Stomach (tissue), 9 donors: ENCODE data around the gene SPTLC1. TPM values are rescaled to one million over a fixed set of nuclear protein-coding genes. Genes with fewer than 3 reads are reported as not detected.
A peak's percentile ranks its signal among the peaks of the same experiment; 100 is the strongest.
"Not testable (repeated sequence)": the region's sequence is repeated elsewhere in the genome, so short reads cannot be mapped to it uniquely, and the experiment has no call there.

Source experiments
- DNase-seq, 2 donors: peaks; one replicate each; pipeline versions ENCODE4 v3.0.0 to v3.0.0-alpha.2; 2013 to 2019
- H3K27ac ChIP-seq, 5 donors: fragments of 200-600 bp in 4 of 5; sonication (generic) in 4 of 5; one replicate each; pipeline ENCODE4 v1.5.1; 2013 to 2019; ENCODE audit warnings: mild to moderate bottlenecking in 1 of 5, moderate library complexity in 1 of 5
- H3K27me3 ChIP-seq, 3 donors: fragments of 200-600 bp; sonication (generic); one replicate each; pipeline ENCODE4 v1.5.1; 2017 to 2019; ENCODE audit warnings: mixed run types in 1 of 3
- H3K36me3 ChIP-seq, 4 donors: fragments of 200-600 bp; sonication (generic); 1 replicate in 3 of 4; 2 replicates in 1 of 4; pipeline ENCODE4 v1.5.1; 2016 to 2019
- H3K4me1 ChIP-seq, 4 donors: fragments of 200-600 bp; sonication (generic); one replicate each; pipeline ENCODE4 v1.5.1; 2016 to 2019
- H3K4me3 ChIP-seq, 4 donors: fragments of 200-600 bp; sonication (generic) in 3 of 4; one replicate each; pipeline ENCODE4 v1.5.1; 2016 to 2019; ENCODE audit warnings: mild to moderate bottlenecking in 1 of 4
- H3K9me3 ChIP-seq, 4 donors: fragments of 200-600 bp; sonication (generic); one replicate each; pipeline ENCODE4 v1.5.1; 2016 to 2019
- CTCF ChIP-seq, 7 experiments: fragments of 450-650 bp in 4 of 7; fragments of 200-600 bp in 3 of 7; sonication (generic) in 3 of 7; IDR thresholded peaks; one replicate each; pipeline ENCODE4 v1.5.1; 2016 to 2019; ENCODE audit warnings: antibody characterized with exemption in 7 of 7, control low read depth in 2 of 7, mild to moderate bottlenecking in 1 of 7
- EP300 ChIP-seq: sonication (generic); formaldehyde crosslinking; IDR thresholded peaks from one replicate; pipeline ENCODE4 v1.6.1; 2017; ENCODE audit warnings: antibody characterized with exemption
- POLR2A ChIP-seq, 4 donors: fragments of 450-650 bp; IDR thresholded peaks; one replicate each; pipeline ENCODE4 v1.6.1; 2016; ENCODE audit warnings: antibody characterized with exemption in 4 of 4, control low read depth in 2 of 4, mild to moderate bottlenecking in 1 of 4, moderate library complexity in 1 of 4
- POLR2AphosphoS5 ChIP-seq, 3 donors: sonication (generic); formaldehyde crosslinking; IDR thresholded peaks; one replicate each; pipeline ENCODE4 v1.6.1; 2016; ENCODE audit warnings: antibody characterized with exemption in 3 of 3
- WGBS, 5 donors: extraction: QIAGEN DNeasy Blood & Tissue Kit in 3 of 5; methylation state at CpG; one replicate each; pipeline versions ENCODE4 v1.1.5 to v1.1.7; 2013 to 2018; 5-methylcytosine and 5-hydroxymethylcytosine counted together
- intact Hi-C: fragments of 100-400 bp; cut with DNase I; formaldehyde crosslinking; loops from one replicate; pipeline ENCODE4 v1.15.1; 2023; ENCODE audit warnings: low total_unique reads
- polyA plus RNA-seq, 3 donors: library from polyadenylated mRNA; stranded (reverse); fragments of 200-250 nt; gene quantifications; one replicate each; pipeline ENCODE4 v1.2.3, GENCODE V29; 2013
- total RNA-seq, 5 donors: library from RNA; depleted of rRNA; stranded (reverse); fragments of >200 nt; gene quantifications; one replicate each; pipeline versions ENCODE4 v1.1.0 to v1.2.3, GENCODE V29; 2014 to 2016
- donor health status: healthy with polysubstance abuse.
- donor health status: Bipolar disorder and iron deficiency.
- donor health status: healthy.

Gene SPTLC1
- total and polyA plus RNA-seq, 8 donors: 14.4 to 157 (median 49.2) TPM

- Histone ChIP-seq H3K27ac (peak overlapping the region in 1 of 5 donors; percentile 32), H3K9me3 (no peaks in the 10 kb centered on the region), H3K36me3 (no peaks in the 10 kb centered on the region), H3K4me3 (no peak overlapping the region), H3K4me1 (peaks cover 0 to 6% (median 3%) of the 10 kb centered on the region in 4 donors), H3K27me3 (no peaks in the 10 kb centered on the region)
- WGBS, 5 donors: 55 to 76% (median 63%) methylated on average over 4 of the region's 4 CpGs
- no peak for TF ChIP-seq POLR2AphosphoS5 (IDR thresholded peaks at IDR 0.05)
- TF ChIP-seq POLR2A (IDR thresholded peaks at IDR 0.05): no peak
- no peak for TF ChIP-seq CTCF (IDR thresholded peaks at IDR 0.05)
- TF ChIP-seq EP300: no peak
- DNase-seq: no peak
- intact Hi-C loops: no loop called here
Observed at GRCh38 chr9:92119586-92119985, 4.4 kb upstream of the SPTLC1 start.

DNA sequence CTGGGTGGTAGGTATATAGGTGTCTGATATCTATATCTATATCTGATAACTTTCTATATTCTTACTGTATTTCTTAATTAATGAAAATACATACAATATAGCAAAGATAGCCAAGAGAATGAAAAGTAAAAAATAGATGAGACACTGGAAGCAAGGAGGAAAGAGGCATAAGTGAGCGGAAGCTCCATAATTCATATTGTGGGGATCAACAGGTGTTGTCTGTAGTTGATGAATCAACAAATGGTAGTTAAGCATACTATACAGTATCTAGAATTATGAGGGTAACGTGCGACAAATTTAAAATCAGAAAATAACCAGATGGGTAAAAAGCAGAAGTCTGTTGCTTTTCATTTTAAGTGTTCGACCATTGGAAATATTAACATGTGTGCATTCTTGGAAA, 7.1 kb downstream of the SPTLC1 start:
- Histone ChIP-seq H3K4me1 (peaks cover 0 to 17% (median 8%) of the 10 kb centered on the region in 4 donors), H3K36me3 (peaks cover 0 to 52% (median 41%) of the 10 kb centered on the region in 4 donors), H3K9me3 (no peaks in the 10 kb centered on the region), H3K27ac (no peak overlapping the region), H3K27me3 (no peaks in the 10 kb centered on the region), H3K4me3 (no peak overlapping the region)
- intact Hi-C loops: no loop called here
- WGBS, 5 donors: 94 to 96% (median 95%) methylated on average over 4 of the region's 4 CpGs
- TF ChIP-seq EP300: no peak
- TF ChIP-seq POLR2A (IDR thresholded peaks at IDR 0.05): no peak
- TF ChIP-seq POLR2AphosphoS5 (IDR thresholded peaks at IDR 0.05): no peak
- TF ChIP-seq CTCF (IDR thresholded peaks at IDR 0.05): no peak
- no peak for DNase-seq

DNA sequence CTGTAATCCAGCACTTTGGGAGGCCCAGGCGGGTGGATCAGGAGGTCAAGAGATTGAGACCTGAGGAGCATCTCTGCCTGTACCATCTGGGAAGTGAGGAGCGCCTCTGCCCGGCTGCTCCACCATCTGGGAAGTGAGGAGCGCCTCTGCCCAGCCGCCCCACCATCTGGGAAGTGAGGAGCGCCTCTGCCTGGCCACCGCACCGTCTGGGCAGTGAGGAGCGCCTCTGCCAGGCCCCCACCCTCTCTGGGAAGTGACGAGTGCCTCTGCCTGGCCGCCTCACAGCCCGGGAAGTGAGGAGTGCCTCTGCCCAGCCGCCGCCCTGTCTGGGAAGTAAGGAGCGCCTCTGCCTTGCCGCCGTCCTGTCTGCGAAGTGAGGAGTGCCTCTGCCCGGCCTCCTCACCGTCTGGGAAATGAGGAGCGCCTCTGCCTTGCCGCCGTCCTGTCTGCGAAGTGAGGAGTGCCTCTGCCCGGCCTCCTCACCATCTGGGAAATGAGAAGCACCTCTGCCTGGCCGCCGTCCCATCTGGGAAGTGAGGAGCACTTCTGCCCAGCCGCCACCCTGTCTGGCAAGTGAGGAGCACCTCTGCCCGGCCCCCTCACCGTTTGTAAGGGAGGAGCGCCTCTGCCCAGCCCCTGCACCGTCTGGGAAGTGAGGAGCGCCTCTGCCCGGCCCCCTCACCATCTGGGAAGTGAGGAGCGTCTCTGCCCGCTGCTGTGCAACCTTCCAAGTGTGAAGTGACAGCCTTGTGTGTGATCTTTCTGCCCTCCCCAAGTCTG, 9.6 kb downstream of the SPTLC1 start:
- DNase-seq, H3K9me3 ChIP-seq, H3K27me3 ChIP-seq, H3K4me3 ChIP-seq, intact Hi-C loops, H3K27ac ChIP-seq, H3K4me1 ChIP-seq: not testable (repeated sequence)
- 89 to 98% (median 97%) methylated on average over 5 to 36 of the region's 36 CpGs for WGBS, 5 donors
- H3K36me3 ChIP-seq: peaks cover 0 to 59% (median 43%) of the 10 kb centered on the region in 4 donors

DNA sequence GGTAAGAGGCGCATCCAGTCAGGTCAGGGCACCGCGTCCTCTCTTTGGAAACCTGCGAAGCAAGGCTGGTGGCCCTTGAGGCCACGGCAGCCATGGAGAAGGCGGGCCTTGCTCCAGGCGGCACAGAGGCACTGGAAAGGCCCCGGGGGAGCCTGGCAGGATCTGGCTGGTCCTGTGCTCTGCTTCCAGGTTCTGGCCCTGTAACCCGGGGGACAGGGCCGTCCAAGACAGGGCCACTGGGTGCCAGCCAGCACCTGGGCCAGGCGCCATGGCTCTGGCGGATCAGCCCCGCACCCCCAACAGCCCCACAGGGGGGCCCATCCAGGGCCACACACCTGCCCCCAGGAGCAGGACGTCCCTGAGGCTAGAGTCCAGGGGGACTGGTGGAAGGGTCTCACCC, 11.6 kb downstream of the SPTLC1 start:
- H3K4me1 ChIP-seq, H3K4me3 ChIP-seq, H3K27ac ChIP-seq, intact Hi-C loops, H3K9me3 ChIP-seq, H3K27me3 ChIP-seq, DNase-seq: not testable (repeated sequence)
- WGBS, 5 donors: 83 to 100% (median 97%) methylated on average over 2 to 14 of the region's 14 CpGs
- H3K36me3 ChIP-seq: peaks cover 0 to 64% (median 43%) of the 10 kb centered on the region in 4 donors

GRCh38 chr9:92100237-92100911, 14.8 kb downstream of the SPTLC1 start:
- no peak overlapping the region for H3K27ac ChIP-seq
- peaks cover 0 to 16% (median 4%) of the 10 kb centered on the region in 4 donors for H3K4me1 ChIP-seq
- intact Hi-C loops: no loop called here
- no peak overlapping the region for H3K4me3 ChIP-seq
- H3K27me3 ChIP-seq: no peaks in the 10 kb centered on the region
- no peaks in the 10 kb centered on the region for H3K9me3 ChIP-seq
- TF ChIP-seq POLR2AphosphoS5 (IDR thresholded peaks at IDR 0.05) (no peak), POLR2A (IDR thresholded peaks at IDR 0.05) (no peak)
- peaks cover 0 to 43% (median 22%) of the 10 kb centered on the region in 4 donors for H3K36me3 ChIP-seq
- WGBS, 5 donors: 89 to 96% (median 93%) methylated on average over 5 of the region's 5 CpGs
- DNase-seq: no peak
